ENCODE data around the gene ESR1. TPM values are rescaled to one million over a fixed set of nuclear protein-coding genes. Genes with fewer than 3 reads are reported as not detected.

Gene ESR1
- total RNA-seq, 1 donor from 2014 or later, result 17.5 TPM

GRCh38 chr6:152053332-152053731 is 245.8 kb downstream of the ESR1 start:
- POLR2A ChIA-PET, result no interaction called here
- Mint-ChIP-seq H3K36me3 (ENCODE audit: low read depth) (no peaks in the 10 kb centered on the region), H3K4me1 (no peaks in the 10 kb centered on the region), H3K27me3 (no peaks in the 10 kb centered on the region), H3K9me3 (no peaks in the 10 kb centered on the region), H3K27ac (no peak overlapping the region), H3K4me3 (no peak overlapping the region)
- intact Hi-C loops (cut with micrococcal nuclease), result no loop called here
- ATAC-seq (ENCODE audit: low read depth) (no peak), DNase-seq (no peak)
- TF ChIP-seq, protein P1, sequence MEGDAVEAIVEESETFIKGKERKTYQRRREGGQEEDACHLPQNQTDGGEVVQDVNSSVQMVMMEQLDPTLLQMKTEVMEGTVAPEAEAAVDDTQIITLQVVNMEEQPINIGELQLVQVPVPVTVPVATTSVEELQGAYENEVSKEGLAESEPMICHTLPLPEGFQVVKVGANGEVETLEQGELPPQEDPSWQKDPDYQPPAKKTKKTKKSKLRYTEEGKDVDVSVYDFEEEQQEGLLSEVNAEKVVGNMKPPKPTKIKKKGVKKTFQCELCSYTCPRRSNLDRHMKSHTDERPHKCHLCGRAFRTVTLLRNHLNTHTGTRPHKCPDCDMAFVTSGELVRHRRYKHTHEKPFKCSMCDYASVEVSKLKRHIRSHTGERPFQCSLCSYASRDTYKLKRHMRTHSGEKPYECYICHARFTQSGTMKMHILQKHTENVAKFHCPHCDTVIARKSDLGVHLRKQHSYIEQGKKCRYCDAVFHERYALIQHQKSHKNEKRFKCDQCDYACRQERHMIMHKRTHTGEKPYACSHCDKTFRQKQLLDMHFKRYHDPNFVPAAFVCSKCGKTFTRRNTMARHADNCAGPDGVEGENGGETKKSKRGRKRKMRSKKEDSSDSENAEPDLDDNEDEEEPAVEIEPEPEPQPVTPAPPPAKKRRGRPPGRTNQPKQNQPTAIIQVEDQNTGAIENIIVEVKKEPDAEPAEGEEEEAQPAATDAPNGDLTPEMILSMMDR (IDR thresholded peaks at IDR 0.05), result no peak
- CTCF ChIA-PET, result no interaction called here

DNA sequence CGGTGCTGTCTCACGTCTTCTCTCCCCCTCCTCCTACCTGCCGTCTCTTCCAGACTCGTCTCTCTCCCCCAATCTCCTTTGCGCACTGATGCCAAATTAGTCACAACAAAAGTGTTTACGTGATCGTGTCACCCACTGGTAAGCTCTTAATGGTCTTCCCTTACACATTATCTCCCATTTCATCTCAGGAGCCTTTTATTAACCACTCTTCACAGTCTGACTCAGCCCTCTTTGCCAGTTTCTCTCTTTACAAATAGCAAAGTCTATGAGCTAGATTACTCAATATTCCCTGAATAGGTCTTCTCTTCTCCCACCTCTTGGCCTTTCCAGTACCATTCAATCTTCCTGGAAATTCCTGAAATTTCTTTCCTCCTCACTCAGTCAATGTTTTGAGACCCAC is 247.0 kb downstream of the ESR1 start:
- no peaks in the 10 kb centered on the region for H3K27me3 Mint-ChIP-seq
- ATAC-seq (ENCODE audit: low read depth) (no peak), DNase-seq (no peak)
- POLR2A ChIA-PET, result no interaction called here
- TF ChIP-seq, protein P1 (IDR thresholded peaks at IDR 0.05), result no peak
- no peak overlapping the region for H3K27ac Mint-ChIP-seq
- no peaks in the 10 kb centered on the region for H3K36me3 Mint-ChIP-seq (ENCODE audit: low read depth)
- CTCF ChIA-PET, result no interaction called here
- H3K9me3 Mint-ChIP-seq, result no peaks in the 10 kb centered on the region
- no peak overlapping the region for H3K4me3 Mint-ChIP-seq
- intact Hi-C loops (cut with micrococcal nuclease), result no loop called here
- no peaks in the 10 kb centered on the region for H3K4me1 Mint-ChIP-seq

DNA sequence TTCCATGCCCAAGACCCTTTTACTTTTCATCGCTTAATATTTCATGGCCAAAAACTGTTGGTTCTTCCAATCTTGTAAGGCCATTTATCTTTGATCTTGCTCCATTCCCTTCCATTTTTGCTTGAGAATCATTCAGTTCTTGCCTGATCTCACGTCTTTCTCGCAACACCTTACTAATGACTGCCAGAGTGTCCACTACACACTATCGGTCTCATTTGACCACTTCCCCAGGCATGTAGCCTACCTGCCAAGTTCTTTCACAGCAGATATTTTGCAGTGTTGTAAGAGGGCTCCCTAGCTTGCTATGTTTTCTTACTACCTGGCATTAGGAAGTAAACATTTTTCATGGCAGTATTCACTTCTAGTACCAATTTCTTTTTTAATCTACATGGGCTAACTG is 248.0 kb downstream of the ESR1 start:
- no peak overlapping the region for H3K27ac Mint-ChIP-seq
- TF ChIP-seq, protein P1 (IDR thresholded peaks at IDR 0.05), result no peak
- no peaks in the 10 kb centered on the region for H3K4me1 Mint-ChIP-seq
- ATAC-seq (ENCODE audit: low read depth), result no peak
- CTCF ChIA-PET, result no interaction called here
- POLR2A ChIA-PET, result no interaction called here
- intact Hi-C loops (cut with micrococcal nuclease), result no loop called here
- no peaks in the 10 kb centered on the region for H3K9me3 Mint-ChIP-seq
- no peaks in the 10 kb centered on the region for H3K27me3 Mint-ChIP-seq
- no peak overlapping the region for H3K4me3 Mint-ChIP-seq
- H3K36me3 Mint-ChIP-seq (ENCODE audit: low read depth), result no peaks in the 10 kb centered on the region
- DNase-seq, result no peak

- ChIA-PET POLR2A (no interaction called here), CTCF (no interaction called here)
Observed at GRCh38 chr6:152057832-152058498, 250.5 kb downstream of the ESR1 start.

GRCh38 chr6:152059909-152060308 is 252.4 kb downstream of the ESR1 start:
- Mint-ChIP-seq H3K4me3 (no peak overlapping the region), H3K36me3 (ENCODE audit: low read depth) (no peaks in the 10 kb centered on the region), H3K9me3 (no peaks in the 10 kb centered on the region), H3K27me3 (no peaks in the 10 kb centered on the region), H3K27ac (no peak overlapping the region), H3K4me1 (no peaks in the 10 kb centered on the region)
- CTCF ChIA-PET, result no interaction called here
- no peak for DNase-seq
- intact Hi-C loops (cut with micrococcal nuclease), result no loop called here
- ATAC-seq (ENCODE audit: low read depth), result no peak
- TF ChIP-seq, protein P1 (IDR thresholded peaks at IDR 0.05), result no peak
- POLR2A ChIA-PET, result no interaction called here

More at GRCh38 chr6:152057832-152058498, 250.5 kb downstream of the ESR1 start:
- TF ChIP-seq, protein P1 (IDR thresholded peaks at IDR 0.05), result no peak
- no peaks in the 10 kb centered on the region for H3K9me3 Mint-ChIP-seq
- H3K4me3 Mint-ChIP-seq, result no peak overlapping the region
- intact Hi-C loops (cut with micrococcal nuclease), result loop anchor here (1.0 kb wide), 1 partner anchor 14 kb away; no protein-coding TSS in a partner anchor
- H3K27me3 Mint-ChIP-seq, result no peaks in the 10 kb centered on the region
- no peak overlapping the region for H3K27ac Mint-ChIP-seq
- H3K36me3 Mint-ChIP-seq (ENCODE audit: low read depth), result no peaks in the 10 kb centered on the region
- no peaks in the 10 kb centered on the region for H3K4me1 Mint-ChIP-seq
- no peak for ATAC-seq (ENCODE audit: low read depth)
- DNase-seq, result no peak
